Fibroblast of upper back skin (primary cell): ENCODE results near the gene CHRM4.

Source experiments
- DNase-seq: peaks from one replicate; pipeline ENCODE4 v3.0.0-alpha.2; 2013

CHRM4 gene

GRCh38 chr11:46346886-46347636 is 44.5 kb downstream of the CHRM4 start, which contains the start of gene DGKZ:
Gene DGKZ (plus strand): TSS chr11:46347463. CDS start chr11:46347660, 197 bp downstream.
- DNase-seq = peak; percentile 77

GRCh38 chr11:46345881-46346484 is 45.6 kb downstream of the CHRM4 start:
- DNase-seq = no peak

GRCh38 chr11:46345131-46345597 is 46.4 kb downstream of the CHRM4 start:
- DNase-seq = no peak

- no peak for DNase-seq
Measured at GRCh38 chr11:46343520-46343919, 48.1 kb downstream of the CHRM4 start.

- DNase-seq = no peak
Measured at GRCh38 chr11:46342239-46342638, 49.3 kb downstream of the CHRM4 start.

- no peak for DNase-seq
Measured at GRCh38 chr11:46341454-46341853, 50.1 kb downstream of the CHRM4 start.

- no peak for DNase-seq
Measured at GRCh38 chr11:46339816-46340215, 51.8 kb downstream of the CHRM4 start.

- DNase-seq = no peak
Measured at GRCh38 chr11:46338988-46339666, 52.4 kb downstream of the CHRM4 start.

GRCh38 chr11:46338636-46338987 is 53.0 kb downstream of the CHRM4 start:
- DNase-seq = no peak

- DNase-seq = no peak
Measured at GRCh38 chr11:46337626-46338345, 53.8 kb downstream of the CHRM4 start.

GRCh38 chr11:46336563-46337180 is 54.9 kb downstream of the CHRM4 start:
- DNase-seq = no peak

- no peak for DNase-seq
Measured at GRCh38 chr11:46335890-46336562, 55.5 kb downstream of the CHRM4 start.

GRCh38 chr11:46335271-46335670 is 56.3 kb downstream of the CHRM4 start:
- DNase-seq = no peak

GRCh38 chr11:46334211-46334610 is 57.4 kb downstream of the CHRM4 start:
- DNase-seq = no peak
